ENCODE measurements around the gene USP2.

Gene USP2

GRCh38 chr11:119361941-119362725 lies 19.4 kb downstream of the USP2 start:
- no peak for FAIRE-seq

DNA sequence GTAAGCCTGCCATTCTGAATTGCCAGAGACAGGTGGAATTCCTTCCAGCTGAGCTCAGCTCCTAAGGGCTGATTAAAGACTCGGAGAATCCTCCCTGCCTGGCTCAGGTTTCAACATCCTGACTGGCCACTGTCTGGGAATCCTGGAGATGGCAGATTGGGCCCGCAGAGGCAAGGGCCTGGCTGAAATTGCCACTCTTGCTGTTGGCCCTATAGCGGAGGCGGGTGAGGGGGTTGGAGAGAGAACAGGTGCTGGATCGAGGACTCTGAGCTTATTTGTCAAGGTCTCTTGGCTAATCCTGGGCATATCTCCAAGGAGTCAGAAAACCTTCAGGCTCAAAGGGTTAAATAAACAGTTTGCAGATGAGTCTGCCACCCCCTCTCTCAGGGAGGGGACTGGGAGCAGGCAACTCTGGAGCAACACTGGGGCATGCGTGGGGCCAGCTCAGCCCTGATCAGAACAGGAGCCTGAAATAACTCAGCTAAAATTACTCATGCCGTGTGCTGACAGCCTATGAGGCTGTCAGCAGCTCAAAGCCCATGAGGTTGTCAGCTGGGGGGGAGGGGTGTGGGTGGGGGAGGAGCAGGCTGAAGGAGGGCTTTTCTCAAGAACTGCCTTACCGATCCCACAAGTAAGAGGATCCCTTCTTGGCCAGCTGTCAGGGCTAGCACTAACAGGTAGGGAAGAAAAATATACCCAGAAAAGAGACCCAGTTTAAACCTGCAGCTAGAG lies 20.3 kb downstream of the USP2 start:
- FAIRE-seq: no peak

DNA sequence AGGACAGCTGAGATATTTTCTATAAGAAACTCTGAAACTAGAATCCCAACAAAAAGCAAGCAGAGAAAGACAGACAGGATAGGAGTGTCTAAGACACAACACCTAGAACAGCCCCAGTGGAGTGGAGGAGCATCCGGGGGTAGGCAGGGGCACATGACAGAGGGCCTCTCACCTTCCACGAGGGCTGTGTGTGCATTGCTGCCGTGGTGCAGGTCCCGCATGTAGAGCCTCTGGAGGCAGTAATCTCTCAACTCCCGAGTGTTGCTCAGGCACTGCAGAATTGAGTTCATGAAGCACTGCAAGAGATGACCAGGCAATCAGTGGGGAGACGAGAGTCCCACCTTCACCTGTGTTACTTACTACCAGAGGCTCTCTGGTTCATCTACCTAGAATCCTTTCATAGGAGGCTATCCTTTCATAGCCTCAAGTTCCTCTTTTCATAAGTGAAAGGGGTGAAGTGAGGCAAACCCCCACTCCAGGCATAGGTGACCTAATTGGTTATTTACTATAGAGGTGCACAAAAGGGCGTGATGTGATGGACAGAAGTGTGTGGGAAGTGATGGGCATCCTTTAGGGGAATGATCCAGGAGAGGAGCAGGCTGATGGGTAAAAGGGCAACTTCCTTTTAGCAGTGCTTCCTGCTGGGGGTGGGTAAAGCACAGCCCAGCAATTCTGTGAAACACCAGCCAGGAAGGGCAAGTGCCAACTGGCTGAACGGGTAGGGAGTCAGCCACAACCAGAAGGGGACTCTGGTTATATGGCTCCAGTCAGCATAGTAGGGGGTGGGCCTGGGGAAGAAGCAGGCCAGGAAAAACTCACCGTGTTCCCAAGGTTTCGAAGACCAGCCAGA lies 21.9 kb downstream of the USP2 start:
- FAIRE-seq: no peak

DNA sequence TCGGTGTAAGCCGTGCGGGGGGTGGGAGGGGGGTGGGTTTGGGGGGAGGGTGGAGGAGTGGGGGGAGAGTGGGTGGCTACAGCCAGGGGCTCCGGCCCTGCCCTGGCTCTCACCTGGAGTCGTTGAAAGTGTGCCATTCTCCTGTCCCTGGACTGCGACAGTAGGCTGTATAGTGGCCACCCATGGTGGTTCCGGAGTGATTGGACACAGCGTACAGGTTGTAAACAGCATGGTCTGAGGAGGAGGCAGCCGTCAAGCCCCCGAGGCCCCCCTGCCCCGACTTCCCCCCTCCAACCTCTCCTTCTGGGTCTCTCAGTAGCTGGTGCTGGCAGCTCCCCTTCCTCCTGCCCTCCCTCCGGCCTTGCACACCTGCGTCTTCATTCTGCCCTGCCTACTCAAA lies 24.4 kb downstream of the USP2 start:
- no peak for FAIRE-seq

DNA sequence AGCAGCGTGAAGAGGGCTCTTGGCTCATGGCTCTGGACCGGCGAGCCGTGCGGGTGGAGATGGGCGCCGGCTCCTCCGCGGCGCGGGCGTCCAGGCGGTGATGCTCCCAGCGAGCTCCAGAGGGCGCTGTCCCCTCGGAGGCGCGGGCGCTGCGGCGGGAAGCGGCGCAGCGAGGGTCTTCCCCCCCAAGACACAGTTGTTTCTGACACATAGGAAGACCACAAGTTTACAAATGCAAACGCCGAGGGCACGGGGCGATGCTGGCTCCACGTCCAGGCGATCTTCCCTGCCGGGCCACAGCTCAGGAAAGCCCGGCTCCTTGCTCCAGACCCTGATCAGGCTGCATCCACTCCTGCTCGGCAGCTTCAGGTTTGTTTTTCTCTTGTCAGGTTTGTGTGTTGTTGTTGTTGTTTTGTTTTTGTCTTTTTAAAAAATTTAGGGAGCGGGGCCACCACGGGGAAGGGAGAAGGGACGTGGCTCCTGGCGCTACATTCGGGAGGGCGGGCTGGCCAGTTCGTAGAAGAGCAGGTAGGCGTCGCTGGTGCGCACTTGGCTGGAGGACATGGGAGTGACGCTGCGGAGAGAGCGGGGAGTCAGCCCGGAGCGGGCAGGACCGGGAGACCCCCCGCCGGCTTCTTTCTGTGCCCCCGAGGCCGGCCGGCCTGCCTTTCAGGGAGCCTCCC lies 25.0 kb downstream of the USP2 start:
- no peak for FAIRE-seq

DNA sequence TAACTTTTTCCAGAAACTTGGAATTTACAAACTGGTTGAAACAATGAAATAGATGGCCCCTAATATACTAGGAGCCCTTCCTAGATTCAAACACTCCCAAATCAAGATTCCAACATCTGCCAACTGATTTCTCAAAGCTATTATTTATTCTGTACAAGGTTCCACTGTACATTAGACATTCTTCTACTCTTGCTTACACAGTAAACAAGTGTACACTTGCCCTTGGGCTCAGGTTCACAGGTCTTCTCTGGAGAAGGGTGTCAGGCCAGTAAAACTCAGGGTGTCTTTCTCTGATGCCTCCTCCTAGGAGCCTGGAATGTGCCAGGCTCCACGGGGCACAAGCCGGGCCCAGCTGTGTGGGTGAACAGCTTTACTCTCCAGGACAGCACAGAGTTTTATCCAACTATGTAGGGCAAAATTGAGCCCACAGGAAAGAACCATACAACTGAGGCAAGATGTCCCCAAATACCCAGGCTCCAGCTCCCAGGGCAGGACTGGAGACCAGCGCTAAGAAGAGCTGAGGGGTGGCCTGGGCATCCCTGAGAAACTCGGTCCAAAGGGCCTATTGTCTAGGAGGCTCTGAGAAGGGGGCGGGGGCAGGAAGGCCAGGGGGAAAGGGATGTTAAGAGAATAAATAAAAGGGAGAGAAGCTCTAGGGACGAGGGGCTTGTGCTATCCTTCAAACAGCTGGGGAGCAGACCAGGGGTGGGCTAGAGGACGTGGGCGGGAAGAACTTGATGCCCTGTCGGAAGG lies 26.2 kb downstream of the USP2 start:
- FAIRE-seq: no peak

- no peak for FAIRE-seq
Measured at GRCh38 chr11:119352857-119353260, 28.6 kb downstream of the USP2 start.

DNA sequence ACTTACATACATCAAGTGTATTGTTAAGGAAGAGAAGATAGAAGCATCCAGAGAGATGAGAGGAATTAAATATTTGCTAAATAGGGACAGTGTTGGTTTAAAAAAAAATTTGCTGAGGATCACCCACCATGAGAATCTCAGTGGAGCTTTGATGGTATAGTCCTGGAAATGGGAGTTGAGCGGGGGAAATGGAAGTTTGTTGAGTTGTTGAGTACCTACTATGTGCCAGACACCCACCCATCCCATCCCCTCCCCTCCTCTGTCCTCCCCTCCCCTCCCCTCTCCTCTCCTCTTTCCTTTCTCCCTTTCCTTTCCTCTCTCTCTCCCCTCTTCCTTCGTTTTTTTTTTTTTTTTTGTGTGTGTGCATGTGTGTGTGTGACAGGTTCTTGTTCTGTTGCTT lies 30.3 kb downstream of the USP2 start:
- no peak for FAIRE-seq

- FAIRE-seq: no peak
Measured at GRCh38 chr11:119350302-119350701, 31.2 kb downstream of the USP2 start.

DNA sequence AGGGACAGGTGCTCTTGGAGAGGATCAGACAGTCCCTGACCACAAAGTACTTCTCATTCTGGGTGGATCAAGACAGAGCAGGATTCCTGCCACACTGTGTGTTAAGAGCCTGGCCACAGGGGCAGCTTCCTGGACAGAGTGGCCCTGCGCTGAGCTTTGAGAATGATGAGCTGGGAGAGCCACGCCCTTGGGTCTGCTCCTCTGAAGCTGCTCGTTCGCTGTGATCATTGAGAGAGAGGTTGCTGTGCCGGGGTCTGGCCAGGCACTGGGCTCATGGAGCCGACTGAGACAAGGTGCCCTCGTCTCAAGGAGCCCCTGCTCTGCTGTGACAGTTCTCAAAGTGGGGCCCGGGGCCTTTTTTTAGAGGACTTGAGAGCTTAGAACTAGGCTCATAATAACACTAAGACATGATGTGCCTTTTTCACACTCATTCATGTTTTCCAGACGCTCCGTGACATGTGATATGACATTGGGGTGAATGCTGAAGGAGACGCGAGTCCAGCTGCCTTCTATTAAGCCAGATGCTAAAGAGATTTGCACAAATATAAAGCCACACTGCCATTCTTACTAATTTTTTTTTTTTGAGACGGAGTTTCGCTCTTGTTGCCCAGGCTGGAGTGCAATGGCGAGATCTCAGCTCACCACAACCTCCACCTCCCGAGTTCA lies 33.4 kb downstream of the USP2 start:
- FAIRE-seq: no peak

DNA sequence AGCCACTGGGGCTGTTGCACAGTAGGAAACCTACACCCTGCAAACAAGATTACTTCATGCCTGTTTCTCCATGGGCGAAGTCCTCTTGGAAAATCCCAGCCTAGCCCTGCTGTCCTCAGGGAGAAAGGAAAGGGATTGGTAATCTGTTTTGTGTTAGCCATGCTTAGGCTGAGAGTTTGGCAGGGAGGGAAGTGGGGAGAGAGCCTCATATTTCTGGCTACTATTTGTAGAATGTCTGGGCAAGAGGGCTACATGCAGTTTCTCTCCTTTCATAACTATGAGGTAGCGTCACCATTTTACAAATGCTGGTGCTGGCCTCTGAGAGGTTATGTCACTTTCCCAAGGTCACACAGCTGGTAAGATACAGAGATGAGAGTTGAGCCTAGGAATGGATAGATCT lies 34.2 kb downstream of the USP2 start:
- no peak for FAIRE-seq

GRCh38 chr11:119346605-119347004 lies 34.9 kb downstream of the USP2 start, which contains the start of gene MFRP:
TSS of gene MFRP (minus strand) at chr11:119346705. CDS start at chr11:119346513, 192 bp downstream.
- no peak for FAIRE-seq

GRCh38 chr11:119345685-119346084 lies 35.8 kb downstream of the USP2 start:
- no peak for FAIRE-seq

DNA sequence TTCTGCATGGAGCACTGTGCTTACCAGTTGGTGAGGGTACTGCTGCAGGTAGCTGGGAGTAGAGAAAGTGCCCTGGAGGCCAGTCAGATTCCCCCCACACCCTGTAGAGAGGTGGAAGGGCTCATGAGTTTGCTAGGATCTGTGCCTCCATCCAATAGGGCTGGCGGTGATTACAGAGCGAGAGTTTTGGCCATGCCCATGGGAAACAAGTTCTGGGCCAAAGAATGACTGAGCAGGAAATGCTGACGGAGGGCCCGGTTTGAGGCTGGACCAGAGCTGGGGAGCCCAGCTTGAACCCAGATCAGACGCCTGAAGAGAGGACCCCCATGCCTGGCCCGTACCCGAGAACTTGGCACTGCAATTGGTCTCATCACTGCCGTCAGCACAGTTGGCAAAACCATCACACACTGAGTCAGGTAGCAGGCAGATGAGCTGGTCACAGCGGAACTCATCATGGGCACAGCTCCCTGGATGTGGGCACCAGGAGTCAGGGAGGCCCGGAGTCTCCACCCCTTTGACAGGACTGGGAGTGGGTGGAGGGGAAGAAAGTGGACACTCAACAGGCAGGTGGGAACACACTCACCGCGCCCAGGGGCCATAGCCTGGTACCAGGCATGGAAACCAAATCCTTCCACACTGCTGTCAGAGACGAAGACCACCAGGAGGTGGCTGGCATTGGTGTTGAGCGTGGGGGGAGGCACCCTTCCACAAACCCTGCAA lies 37.0 kb downstream of the USP2 start:
- FAIRE-seq: no peak

DNA sequence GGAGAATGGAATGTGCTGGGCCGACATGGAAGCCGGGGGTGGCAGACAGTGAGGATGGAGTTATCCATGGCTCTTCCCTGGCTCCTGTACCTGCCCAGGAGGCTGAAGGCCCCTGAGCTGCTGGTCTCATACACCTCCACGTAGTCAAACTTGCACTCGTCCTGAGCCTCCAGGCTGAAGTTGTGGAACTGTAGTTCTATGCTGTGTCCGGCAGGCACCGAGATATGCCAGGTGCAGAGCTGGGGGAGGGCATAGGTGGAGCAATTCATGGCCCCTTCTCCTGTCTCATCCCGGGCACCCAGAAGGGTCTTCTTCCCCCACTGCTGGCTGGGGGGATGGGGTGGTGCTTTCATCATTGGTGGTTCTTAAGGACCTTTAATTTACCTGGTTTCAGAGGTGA lies 37.8 kb downstream of the USP2 start:
- FAIRE-seq: no peak

DNA sequence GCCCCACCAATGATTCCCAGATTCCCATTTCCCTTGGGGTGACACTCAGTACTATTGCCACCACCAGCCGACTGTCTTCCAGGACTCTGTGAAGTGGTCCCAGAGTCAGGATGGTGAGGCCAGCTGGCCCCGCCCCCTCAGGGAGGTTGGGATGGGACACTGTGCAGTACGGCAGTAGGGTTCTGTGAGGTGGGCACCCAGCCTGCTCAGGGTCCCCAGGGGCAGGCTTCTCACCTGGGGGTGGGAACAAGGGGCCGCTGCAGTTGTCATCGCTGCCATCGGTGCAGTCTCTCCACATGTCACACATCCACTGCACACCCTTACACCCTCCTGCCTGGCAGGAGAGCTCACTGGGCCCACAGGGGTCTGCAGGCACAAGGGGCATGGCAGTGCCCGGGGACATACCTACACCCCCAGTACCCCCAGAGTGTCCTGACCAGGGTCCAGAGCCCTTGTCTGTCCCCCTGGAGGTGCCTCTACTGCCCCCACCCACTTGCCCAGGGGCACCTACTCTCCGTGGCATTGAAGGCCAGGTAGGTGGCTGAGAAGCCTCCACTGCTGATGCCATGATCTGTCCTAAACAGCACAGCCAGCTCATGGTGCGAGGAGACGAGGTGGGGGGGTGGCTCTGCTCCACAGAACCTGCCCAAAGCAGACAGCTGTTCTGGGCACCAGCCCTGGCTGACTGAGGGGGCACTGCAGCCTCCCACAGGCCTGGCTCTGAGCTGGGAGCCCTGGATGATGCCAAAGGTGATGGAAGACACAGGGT lies 38.9 kb downstream of the USP2 start:
- no peak for FAIRE-seq

GRCh38 chr11:119342023-119342300 lies 39.5 kb downstream of the USP2 start:
- no peak for FAIRE-seq

GRCh38 chr11:119341222-119342022 lies 40.1 kb downstream of the USP2 start:
- FAIRE-seq: no peak
